Subcutaneous abdominal adipose tissue (tissue), 5 donors: ENCODE results near the gene FGFBP3.
"Not testable (repeated sequence)": the region's sequence is repeated elsewhere in the genome, so short reads cannot be mapped to it uniquely, and the experiment has no call there.

ENCODE experiments used
- H3K27ac ChIP-seq: one replicate; pipeline ENCODE4 v1.7.0; 2013; ENCODE audit warnings: low read depth, mild to moderate bottlenecking, inconsistent platforms, low read length, moderate library complexity
- H3K27me3 ChIP-seq, 5 donors: one replicate each; pipeline ENCODE4 v1.7.0; 2013; ENCODE audit warnings: low read length in 5 of 5, inconsistent platforms in 1 of 5; ENCODE audit not compliant: control insufficient read depth in 5 of 5, insufficient read depth in 4 of 5
- H3K36me3 ChIP-seq, 5 donors: one replicate each; pipeline ENCODE4 v1.7.0; 2013; ENCODE audit warnings: low read length in 5 of 5; ENCODE audit not compliant: control insufficient read depth in 5 of 5, insufficient read depth in 5 of 5
- H3K4me1 ChIP-seq, 5 donors: one replicate each; pipeline ENCODE4 v1.7.0; 2013; ENCODE audit warnings: low read length in 5 of 5, mild to moderate bottlenecking in 3 of 5, moderate library complexity in 1 of 5; ENCODE audit not compliant: control insufficient read depth in 5 of 5, insufficient read depth in 5 of 5
- H3K4me3 ChIP-seq, 5 donors: one replicate each; pipeline ENCODE4 v1.7.0; 2013; ENCODE audit warnings: low read length in 5 of 5, low read depth in 1 of 5
- H3K9ac ChIP-seq, 5 donors: one replicate each; pipeline ENCODE4 v1.7.0; 2013; ENCODE audit warnings: low read length in 5 of 5, mild to moderate bottlenecking in 4 of 5, moderate library complexity in 3 of 5
- H3K9me3 ChIP-seq, 5 donors: one replicate each; pipeline ENCODE4 v1.7.0; 2013; ENCODE audit warnings: low read length in 5 of 5; ENCODE audit not compliant: control insufficient read depth in 5 of 5
- donor health status: healthy.
- donor health status: healthy.
- donor health status: healthy.
- donor health status: healthy.
- donor health status: healthy.

Gene FGFBP3

DNA sequence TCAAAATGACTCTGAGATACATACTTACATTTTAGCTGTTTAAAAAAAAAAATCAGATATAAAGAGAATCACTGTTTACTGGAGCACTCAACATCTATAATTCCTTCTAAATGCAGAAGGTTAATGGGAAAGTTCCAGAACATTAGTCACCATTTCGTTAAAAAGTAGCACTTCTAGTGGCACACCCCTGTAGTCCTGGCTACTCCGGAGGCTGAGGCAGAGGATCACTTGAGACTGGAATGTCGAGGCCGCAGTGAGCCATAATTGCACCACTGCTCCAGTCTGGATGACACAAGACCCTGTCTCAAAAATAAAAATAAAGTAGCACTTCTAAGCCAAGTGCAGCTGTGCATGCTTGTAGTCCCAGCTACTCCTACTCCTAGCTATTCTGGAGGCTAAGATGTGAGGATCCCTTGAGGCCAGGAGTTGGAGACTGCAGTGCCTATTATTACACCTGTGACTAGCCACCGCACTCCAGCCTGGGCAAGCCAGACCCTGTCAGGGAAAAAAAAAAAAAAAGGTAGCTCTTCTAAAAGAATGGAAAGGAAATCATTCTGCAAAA lies 2.2 kb downstream of the FGFBP3 start:
- Histone ChIP-seq H3K27me3 (no peaks in the 10 kb centered on the region), H3K4me1 (peaks cover 0 to 28% (median 21%) of the 10 kb centered on the region in 5 donors), H3K27ac (no peak overlapping the region), H3K9me3 (no peaks in the 10 kb centered on the region), H3K36me3 (no peaks in the 10 kb centered on the region), H3K4me3 (no peak overlapping the region), H3K9ac (no peak overlapping the region)

DNA sequence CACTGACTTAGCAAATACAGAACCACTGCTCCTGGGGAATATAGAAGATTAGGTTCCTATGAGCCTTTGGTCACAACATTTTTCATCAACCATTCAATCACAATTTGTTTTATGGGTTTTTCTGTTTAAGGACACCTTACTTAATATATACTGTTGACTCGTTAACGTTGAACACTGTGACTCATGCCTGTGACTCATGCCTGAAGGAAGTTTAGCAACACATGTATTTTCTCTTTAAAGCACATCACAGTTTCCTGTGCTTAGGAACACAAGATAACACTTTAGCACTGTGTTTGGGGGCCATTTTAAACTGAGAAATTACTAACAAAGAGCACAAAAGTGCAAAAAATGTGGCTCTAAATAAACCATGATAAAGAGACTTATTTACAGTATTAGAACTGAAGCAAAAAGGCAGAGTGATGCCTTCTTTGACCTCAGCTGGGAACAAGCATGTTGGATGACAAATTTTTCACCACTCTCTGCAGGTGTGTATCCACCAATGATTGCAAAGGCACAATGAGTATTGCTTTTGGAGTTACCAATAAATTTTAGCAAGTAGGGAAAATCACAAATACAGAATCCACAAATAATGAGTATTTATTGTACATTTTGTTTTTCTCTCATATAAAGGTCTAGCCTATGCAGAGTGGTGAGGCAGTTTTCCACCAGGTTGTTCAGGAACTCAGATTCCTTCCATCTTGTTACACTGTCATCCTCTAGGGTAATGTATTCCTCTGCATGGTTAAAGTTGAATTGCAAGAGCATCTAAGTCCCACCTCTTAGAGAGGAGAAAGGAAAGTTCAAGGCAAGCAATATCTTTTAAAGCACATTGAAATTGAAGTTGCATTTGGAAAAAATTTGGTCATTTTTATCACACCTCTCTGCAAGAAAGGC lies 7.3 kb downstream of the FGFBP3 start:
- H3K4me1 ChIP-seq, result peaks cover 0 to 5% (median 0%) of the 10 kb centered on the region in 5 donors
- no peak overlapping the region for H3K4me3 ChIP-seq
- no peaks in the 10 kb centered on the region for H3K9me3 ChIP-seq
- H3K9ac ChIP-seq, result no peak overlapping the region
- H3K36me3 ChIP-seq, result no peaks in the 10 kb centered on the region
- H3K27ac ChIP-seq, result no peak overlapping the region
- H3K27me3 ChIP-seq, result no peaks in the 10 kb centered on the region

DNA sequence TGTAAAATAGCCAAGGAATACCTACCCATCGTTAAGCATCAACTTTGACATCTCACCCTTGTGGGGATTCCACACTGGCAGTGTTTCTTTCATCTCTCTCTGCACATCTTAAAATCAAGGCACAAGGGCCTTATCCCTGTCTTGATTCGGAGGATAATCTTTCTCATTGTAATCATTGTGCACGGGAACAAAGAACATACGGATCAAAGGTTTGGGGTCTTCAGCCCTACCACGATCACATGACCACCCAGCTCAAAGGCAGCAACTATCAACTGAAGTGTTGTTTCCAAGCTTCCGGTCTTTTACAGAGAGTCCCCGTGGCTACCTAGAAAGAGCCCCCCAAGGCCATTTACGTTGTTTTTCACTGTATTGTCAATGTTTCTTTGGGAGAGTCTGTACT lies 11.9 kb downstream of the FGFBP3 start:
- Histone ChIP-seq H3K27me3 (no peaks in the 10 kb centered on the region), H3K4me1 (peaks cover 0 to 2% (median 0%) of the 10 kb centered on the region in 5 donors), H3K9me3 (no peaks in the 10 kb centered on the region), H3K36me3 (no peaks in the 10 kb centered on the region), H3K27ac (no peak overlapping the region), H3K4me3 (no peak overlapping the region), H3K9ac (no peak overlapping the region)

DNA sequence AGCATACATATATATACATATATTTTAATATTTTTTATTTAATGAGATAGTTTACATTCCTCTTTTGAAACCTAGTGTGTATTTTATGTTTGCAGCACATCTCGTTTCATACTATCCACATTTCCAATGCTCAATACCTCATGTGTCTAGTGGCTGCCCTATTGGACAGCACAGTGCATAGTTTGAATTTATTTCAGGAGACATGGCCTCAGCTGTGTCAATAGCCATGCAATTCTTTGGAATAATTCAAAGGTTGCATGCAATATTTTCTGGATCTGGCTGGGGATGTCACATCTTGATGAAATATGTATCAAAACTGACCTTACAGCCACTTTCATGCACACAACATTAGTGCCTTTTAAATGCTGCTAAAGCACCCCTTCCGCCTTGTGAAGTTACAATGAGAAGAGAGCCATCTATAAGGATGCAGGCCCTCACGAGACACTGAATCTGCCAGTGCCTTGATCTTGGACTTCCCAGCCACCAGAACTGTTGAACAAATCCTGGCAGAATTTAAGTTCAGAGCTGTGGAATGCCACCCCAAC lies 13.0 kb downstream of the FGFBP3 start:
- no peaks in the 10 kb centered on the region for H3K9me3 ChIP-seq
- H3K4me1 ChIP-seq, result peaks cover 0 to 3% (median 0%) of the 10 kb centered on the region in 5 donors
- no peak overlapping the region for H3K4me3 ChIP-seq
- H3K27me3 ChIP-seq, result no peaks in the 10 kb centered on the region
- no peak overlapping the region for H3K9ac ChIP-seq
- H3K27ac ChIP-seq, result no peak overlapping the region
- H3K36me3 ChIP-seq, result no peaks in the 10 kb centered on the region

DNA sequence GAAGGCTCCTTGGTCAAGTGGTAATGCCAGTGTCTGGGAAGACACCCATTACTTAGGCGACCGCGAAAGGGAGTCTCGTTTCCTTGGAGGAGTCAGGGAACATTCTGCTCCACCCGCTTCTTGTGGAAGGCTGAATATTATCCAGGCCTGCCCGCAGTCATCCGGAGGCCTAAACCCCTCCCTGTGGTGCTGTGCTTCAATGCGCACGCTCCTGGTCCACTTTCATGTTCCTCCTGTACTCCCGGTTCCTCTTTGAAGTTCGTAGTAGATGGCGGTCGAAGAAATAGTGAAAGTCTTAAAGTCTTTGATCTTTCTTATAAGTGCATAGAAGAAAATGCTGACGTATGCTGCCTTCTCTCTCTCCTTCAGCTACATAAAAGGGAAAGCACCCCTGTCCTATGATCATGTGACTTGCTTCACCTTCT lies 15.0 kb downstream of the FGFBP3 start:
- H3K27me3 ChIP-seq, H3K27ac ChIP-seq, H3K4me3 ChIP-seq, H3K4me1 ChIP-seq, H3K9ac ChIP-seq, H3K36me3 ChIP-seq, H3K9me3 ChIP-seq: not testable (repeated sequence)

DNA sequence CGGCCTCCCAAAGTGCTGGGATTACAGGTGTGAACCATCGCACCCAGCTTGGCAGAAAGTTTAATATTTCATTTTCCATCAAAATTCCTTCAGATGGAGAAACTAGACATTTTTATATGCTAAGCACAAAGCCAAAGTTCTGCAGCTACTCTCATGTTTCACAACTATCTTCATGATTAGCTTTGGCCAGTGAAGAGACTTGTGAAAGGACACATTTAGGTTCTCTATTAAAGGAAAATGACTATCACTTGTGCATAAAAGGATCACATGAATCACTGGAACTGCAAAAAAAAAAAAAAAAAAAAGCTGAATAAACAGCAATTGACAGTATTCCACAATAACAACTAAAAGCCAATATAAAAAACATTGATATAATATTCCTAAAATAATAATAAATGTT lies 16.2 kb downstream of the FGFBP3 start:
- Histone ChIP-seq H3K27me3 (no peaks in the 10 kb centered on the region), H3K36me3 (no peaks in the 10 kb centered on the region), H3K4me3 (no peak overlapping the region)

DNA sequence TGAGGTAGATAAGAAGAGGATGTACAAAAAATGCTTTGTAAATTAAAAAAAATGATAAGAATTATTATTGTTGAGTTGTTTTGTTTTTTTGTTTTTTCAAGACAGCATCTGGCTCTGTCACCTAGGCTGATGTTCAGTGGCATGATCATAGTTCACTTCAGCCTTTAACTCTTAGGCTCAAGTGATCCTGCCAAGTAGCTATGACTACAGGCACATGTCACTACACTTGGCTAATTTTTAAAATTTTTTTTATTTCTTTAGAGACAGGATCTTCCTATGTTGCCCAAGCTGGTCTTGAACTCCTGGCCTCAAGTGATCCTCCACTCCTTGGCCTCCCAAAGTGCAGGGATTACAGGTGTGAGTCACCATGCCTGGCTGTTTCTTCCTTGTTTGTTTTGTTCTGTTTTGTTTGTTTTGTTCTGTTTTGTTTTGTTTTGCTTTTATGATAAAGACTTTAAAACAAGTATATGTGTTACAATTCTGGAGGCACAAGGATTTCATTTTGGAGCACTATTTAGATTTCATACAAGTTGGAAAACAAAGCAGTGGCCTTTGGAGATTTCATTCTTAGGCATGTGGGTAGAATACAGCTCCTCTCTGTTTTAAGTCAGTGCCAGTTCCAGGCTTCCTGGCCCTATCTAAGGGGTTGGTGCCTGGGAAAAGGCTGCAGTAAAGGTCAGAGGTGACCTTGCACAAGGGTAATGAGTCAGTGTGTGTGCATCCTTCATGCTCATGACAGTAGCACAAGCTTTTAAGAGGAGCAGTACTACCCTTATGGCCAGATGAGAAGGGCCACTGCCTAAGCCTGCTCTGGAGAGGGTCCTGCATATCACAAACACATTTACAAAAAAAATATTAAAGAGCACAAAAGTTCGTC lies 17.9 kb downstream of the FGFBP3 start:
- H3K4me3 ChIP-seq, result no peak overlapping the region
- no peaks in the 10 kb centered on the region for H3K27me3 ChIP-seq
- H3K27ac ChIP-seq, result no peak overlapping the region
- peaks cover 0 to 15% (median 12%) of the 10 kb centered on the region in 5 donors for H3K4me1 ChIP-seq
- H3K36me3 ChIP-seq, result no peaks in the 10 kb centered on the region
- no peaks in the 10 kb centered on the region for H3K9me3 ChIP-seq
- H3K9ac ChIP-seq, result no peak overlapping the region

More for the DNA sequence above, 16.2 kb downstream of the FGFBP3 start:
- Histone ChIP-seq H3K4me1 (peaks cover 0 to 4% (median under 1%) of the 10 kb centered on the region in 5 donors), H3K9ac (no peak overlapping the region), H3K9me3 (no peaks in the 10 kb centered on the region), H3K27ac (no peak overlapping the region)

DNA sequence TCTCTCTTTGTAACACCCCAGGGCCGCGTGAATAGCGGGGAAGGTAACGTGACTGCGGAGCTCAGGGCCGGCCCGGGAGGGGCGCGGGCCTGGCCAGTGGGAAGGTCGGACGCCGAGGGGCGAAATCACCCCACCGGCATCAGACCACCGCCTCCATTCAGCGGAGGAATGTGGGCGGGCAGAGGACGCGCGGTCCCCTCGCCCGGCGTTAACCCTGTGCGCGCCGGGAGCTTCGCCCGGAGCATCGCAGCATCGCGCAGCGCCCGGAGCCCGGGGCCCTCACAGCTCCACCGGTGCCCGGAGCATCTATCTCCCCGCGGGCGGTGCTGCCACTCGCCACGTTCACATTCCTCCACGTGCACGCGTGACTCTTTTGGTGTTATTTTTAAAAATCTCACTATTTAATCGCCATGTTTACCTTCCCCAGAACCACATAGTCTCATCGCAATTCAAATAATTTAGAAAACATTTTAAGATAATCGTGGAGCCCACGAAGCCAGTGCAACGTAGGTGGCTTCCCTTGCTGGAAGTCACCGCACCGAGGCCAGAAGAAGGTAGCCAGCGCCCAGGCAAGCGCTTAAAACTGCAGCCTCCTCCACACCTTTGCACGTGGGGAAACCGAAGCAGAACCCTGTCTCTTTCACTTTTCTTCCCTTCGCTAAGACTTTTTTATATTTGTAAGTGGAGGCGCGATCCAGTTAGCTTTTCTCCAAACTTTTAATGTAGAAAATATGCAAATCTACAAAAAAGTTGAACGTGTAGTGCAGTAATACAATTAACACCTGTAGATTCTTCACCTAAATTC lies 21.8 kb downstream of the FGFBP3 start:
- peak overlapping the region; percentile 64 to 74 (median 70) for H3K4me3 ChIP-seq
- no peaks in the 10 kb centered on the region for H3K9me3 ChIP-seq
- no peaks in the 10 kb centered on the region for H3K36me3 ChIP-seq
- H3K4me1 ChIP-seq, result peaks cover 2 to 30% (median 24%) of the 10 kb centered on the region in 5 donors
- peak overlapping the region in 4 of 5 donors; percentile 51 to 61 (median 58) for H3K9ac ChIP-seq
- no peaks in the 10 kb centered on the region for H3K27me3 ChIP-seq
- no peak overlapping the region for H3K27ac ChIP-seq

DNA sequence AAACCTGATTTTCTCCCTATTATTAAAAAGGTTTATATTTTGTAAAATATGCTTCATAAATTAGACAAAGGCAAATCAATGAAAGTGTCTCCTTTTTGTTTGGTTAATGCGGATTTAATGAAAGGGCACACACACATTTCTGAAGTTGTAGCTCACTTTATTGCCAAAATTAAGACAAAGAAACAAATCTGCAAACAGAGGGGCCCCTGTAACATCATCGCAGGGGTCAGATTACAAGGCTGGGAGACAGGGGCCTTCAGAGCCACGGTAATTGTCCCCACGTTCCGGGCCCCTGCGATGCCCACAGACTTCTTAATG lies 22.4 kb downstream of the FGFBP3 start:
- Histone ChIP-seq H3K4me3 (peak overlapping the region in 4 of 5 donors; percentile 64 to 71 (median 68)), H3K27ac (no peak overlapping the region), H3K27me3 (no peaks in the 10 kb centered on the region), H3K4me1 (peaks cover 2 to 30% (median 24%) of the 10 kb centered on the region in 5 donors), H3K9me3 (no peaks in the 10 kb centered on the region), H3K9ac (peak overlapping the region in 3 of 5 donors; percentile 51 to 61 (median 59)), H3K36me3 (no peaks in the 10 kb centered on the region)
